KMS-11 (cell line): ENCODE data around the gene ZNF107.

Experiments
- H2AFZ ChIP-seq: fragments of 200-600 bp; sonication (generic); 2 replicates; pipeline ENCODE4 v1.6.1; 2016; ENCODE audit warnings: antibody characterized with exemption, mixed run types, low read depth
- H3K27ac ChIP-seq: fragments of 200-600 bp; sonication (generic); 2 replicates; pipeline ENCODE4 v1.6.1; 2016; ENCODE audit warnings: mild to moderate bottlenecking, mixed run types
- H3K27me3 ChIP-seq: fragments of 200-600 bp; sonication (generic); 2 replicates; pipeline ENCODE4 v1.6.1; 2017; ENCODE audit warnings: mild to moderate bottlenecking, low read depth, mixed run types, moderate library complexity; ENCODE audit not compliant: insufficient read depth
- H3K36me3 ChIP-seq: fragments of 200-600 bp; sonication (generic); 2 replicates; pipeline ENCODE4 v1.6.1; 2017; ENCODE audit warnings: mild to moderate bottlenecking, mixed run types; ENCODE audit not compliant: insufficient read depth
- H3K4me1 ChIP-seq: fragments of 200-600 bp; sonication (generic); 2 replicates; pipeline ENCODE4 v1.6.1; 2016; ENCODE audit warnings: mild to moderate bottlenecking, low read depth, mixed run types; ENCODE audit not compliant: poor library complexity, severe bottlenecking
- H3K4me2 ChIP-seq: fragments of 200-600 bp; sonication (generic); 2 replicates; pipeline ENCODE4 v1.7.0; 2016; ENCODE audit warnings: mild to moderate bottlenecking, mixed run types
- H3K4me3 ChIP-seq: fragments of 200-600 bp; sonication (generic); IDR thresholded peaks from 2 replicates; pipeline ENCODE4 v1.6.1; 2017; ENCODE audit warnings: low read depth, low read length, mixed read lengths; ENCODE audit not compliant: insufficient read depth
- H3K79me2 ChIP-seq: fragments of 200-600 bp; sonication (generic); 2 replicates; pipeline ENCODE4 v1.6.1; 2016; ENCODE audit warnings: low read depth, mixed run types; ENCODE audit not compliant: insufficient read depth
- H3K9ac ChIP-seq: fragments of 200-600 bp; sonication (generic); 2 replicates; pipeline ENCODE4 v1.6.1; 2016; ENCODE audit warnings: mild to moderate bottlenecking, mixed run types
- H4K20me1 ChIP-seq: fragments of 200-600 bp; sonication (generic); 2 replicates; pipeline ENCODE4 v1.6.1; 2016; ENCODE audit warnings: mild to moderate bottlenecking, mixed run types; ENCODE audit not compliant: insufficient read depth
- TF ChIP-seq, protein P1 (sequence below): fragments of 200-600 bp; sonication (generic); conservative IDR thresholded peaks from 2 replicates; pipeline ENCODE4 v1.6.1; 2017; ENCODE audit warnings: low read depth, mild to moderate bottlenecking, antibody characterized with exemption, low read length, moderate library complexity, mixed read lengths

Gene ZNF107

GRCh38 chr7:64667311-64667710 lies 1.4 kb downstream of the ZNF107 start:
- H3K27me3 ChIP-seq = no peaks in the 10 kb centered on the region
- TF ChIP-seq, protein P1, sequence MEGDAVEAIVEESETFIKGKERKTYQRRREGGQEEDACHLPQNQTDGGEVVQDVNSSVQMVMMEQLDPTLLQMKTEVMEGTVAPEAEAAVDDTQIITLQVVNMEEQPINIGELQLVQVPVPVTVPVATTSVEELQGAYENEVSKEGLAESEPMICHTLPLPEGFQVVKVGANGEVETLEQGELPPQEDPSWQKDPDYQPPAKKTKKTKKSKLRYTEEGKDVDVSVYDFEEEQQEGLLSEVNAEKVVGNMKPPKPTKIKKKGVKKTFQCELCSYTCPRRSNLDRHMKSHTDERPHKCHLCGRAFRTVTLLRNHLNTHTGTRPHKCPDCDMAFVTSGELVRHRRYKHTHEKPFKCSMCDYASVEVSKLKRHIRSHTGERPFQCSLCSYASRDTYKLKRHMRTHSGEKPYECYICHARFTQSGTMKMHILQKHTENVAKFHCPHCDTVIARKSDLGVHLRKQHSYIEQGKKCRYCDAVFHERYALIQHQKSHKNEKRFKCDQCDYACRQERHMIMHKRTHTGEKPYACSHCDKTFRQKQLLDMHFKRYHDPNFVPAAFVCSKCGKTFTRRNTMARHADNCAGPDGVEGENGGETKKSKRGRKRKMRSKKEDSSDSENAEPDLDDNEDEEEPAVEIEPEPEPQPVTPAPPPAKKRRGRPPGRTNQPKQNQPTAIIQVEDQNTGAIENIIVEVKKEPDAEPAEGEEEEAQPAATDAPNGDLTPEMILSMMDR = no peak
- H4K20me1 ChIP-seq = no peaks in the 10 kb centered on the region
- no peak overlapping the region for H3K9ac ChIP-seq
- H3K4me3 ChIP-seq = no peak overlapping the region
- peak overlapping the region; percentile 61 for H3K4me2 ChIP-seq
- H3K4me1 ChIP-seq = peaks cover 13% of the 10 kb centered on the region
- peaks cover 54% of the 10 kb centered on the region; the same call in 1 of the 2 replicates for H3K79me2 ChIP-seq
- H3K27ac ChIP-seq = no peak overlapping the region
- peaks cover 9% of the 10 kb centered on the region; the same call in 1 of the 2 replicates for H3K36me3 ChIP-seq
- no peak overlapping the region for H2AFZ ChIP-seq

- Histone ChIP-seq H3K36me3 (peaks cover 9% of the 10 kb centered on the region; the same call in 1 of the 2 replicates), H3K79me2 (peaks cover 94% of the 10 kb centered on the region), H3K4me3 (no peak overlapping the region), H2AFZ (no peak overlapping the region), H3K27me3 (no peaks in the 10 kb centered on the region), H3K4me2 (no peak overlapping the region), H3K27ac (no peak overlapping the region), H3K9ac (no peak overlapping the region), H3K4me1 (peaks cover 1% of the 10 kb centered on the region), H4K20me1 (no peaks in the 10 kb centered on the region)
- TF ChIP-seq, protein P1 = no peak
Observed at GRCh38 chr7:64672414-64672813, 6.5 kb downstream of the ZNF107 start.

- Histone ChIP-seq H3K36me3 (peaks cover 4% of the 10 kb centered on the region; the same call in 1 of the 2 replicates), H3K79me2 (no peaks in the 10 kb centered on the region)
Observed at GRCh38 chr7:64685091-64685490, 19.2 kb downstream of the ZNF107 start.

GRCh38 chr7:64685741-64686140 lies 19.8 kb downstream of the ZNF107 start:
- no peaks in the 10 kb centered on the region for H3K27me3 ChIP-seq
- no peak overlapping the region for H2AFZ ChIP-seq
- no peak overlapping the region for H3K9ac ChIP-seq
- no peak overlapping the region for H3K4me2 ChIP-seq
- TF ChIP-seq, protein P1 = no peak
- no peak overlapping the region for H3K4me3 ChIP-seq
- no peaks in the 10 kb centered on the region for H3K4me1 ChIP-seq
- peaks cover 6% of the 10 kb centered on the region; the same call in 1 of the 2 replicates for H3K36me3 ChIP-seq
- no peaks in the 10 kb centered on the region for H3K79me2 ChIP-seq
- no peaks in the 10 kb centered on the region for H4K20me1 ChIP-seq
- no peak overlapping the region for H3K27ac ChIP-seq

More at GRCh38 chr7:64685091-64685490, 19.2 kb downstream of the ZNF107 start:
- H3K4me2 ChIP-seq = no peak overlapping the region
- H3K4me3 ChIP-seq = no peak overlapping the region
- no peak overlapping the region for H2AFZ ChIP-seq
- H4K20me1 ChIP-seq = no peaks in the 10 kb centered on the region
- H3K27me3 ChIP-seq = no peaks in the 10 kb centered on the region
- H3K27ac ChIP-seq = no peak overlapping the region
- TF ChIP-seq, protein P1 = no peak
- no peaks in the 10 kb centered on the region for H3K4me1 ChIP-seq
- no peak overlapping the region for H3K9ac ChIP-seq
